HepG2 (cell line): Measurements from ENCODE around the gene HIF3A.

Experiments used
- CBX2 ChIP-seq, 2 experiments: fragments of 200-600 bp in 1 of 2; sonication (generic); formaldehyde crosslinking in 1 of 2; IDR thresholded peaks; 2 replicates each; pipeline versions ENCODE4 v1.7.0 to v1.8.1; 2018 to 2022; ENCODE audit warnings: low read depth in 2 of 2, low read length in 1 of 2, mild to moderate bottlenecking in 1 of 2, missing genetic modification reagents in 1 of 2
- CTCF ChIP-seq: sonication (generic); formaldehyde crosslinking; IDR thresholded peaks from 2 replicates; pipeline ENCODE4 v1.5.0; 2020; ENCODE audit warnings: mild to moderate bottlenecking, missing genetic modification reagents, moderate library complexity
- EED ChIP-seq: sonication (generic); formaldehyde crosslinking; IDR thresholded peaks from 2 replicates; pipeline ENCODE4 v1.5.0; 2020; ENCODE audit warnings: mild to moderate bottlenecking, missing genetic modification reagents
- MTF1 ChIP-seq: sonication (generic); formaldehyde crosslinking; IDR thresholded peaks from 2 replicates; pipeline ENCODE4 v1.5.0; 2020; ENCODE audit warnings: missing genetic modification reagents
- RBAK ChIP-seq: sonication (generic); formaldehyde crosslinking; IDR thresholded peaks from 2 replicates; pipeline ENCODE4 v1.5.1; 2020; ENCODE audit warnings: mild to moderate bottlenecking, missing genetic modification reagents
- SMAD1 ChIP-seq: sonication (generic); formaldehyde crosslinking; IDR thresholded peaks from 2 replicates; pipeline ENCODE4 v1.4.0; 2020; ENCODE audit warnings: missing genetic modification reagents, low read depth, mild to moderate bottlenecking, borderline replicate concordance
- SMYD3 ChIP-seq: sonication (generic); formaldehyde crosslinking; IDR thresholded peaks from 2 replicates; pipeline ENCODE4 v1.8.1; 2023; ENCODE audit warnings: mild to moderate bottlenecking, missing genetic modification reagents
- ZBTB39 ChIP-seq: sonication (generic); formaldehyde crosslinking; IDR thresholded peaks from 2 replicates; pipeline ENCODE4 v1.5.0; 2020; ENCODE audit warnings: missing genetic modification reagents
- ZNF18 ChIP-seq: sonication (generic); formaldehyde crosslinking; IDR thresholded peaks from 2 replicates; pipeline ENCODE4 v1.8.0; 2022; ENCODE audit warnings: mild to moderate bottlenecking, missing genetic modification reagents; ENCODE audit not compliant: insufficient replicate concordance
- ZNF282 ChIP-seq: fragments of 450-650 bp; IDR thresholded peaks from 2 replicates; pipeline ENCODE4 v1.6.1; 2018; ENCODE audit not compliant: partially characterized antibody
- ZNF460 ChIP-seq: sonication (generic); formaldehyde crosslinking; IDR thresholded peaks from 2 replicates; pipeline ENCODE4 v1.5.1; 2020; ENCODE audit warnings: missing genetic modification reagents, mild to moderate bottlenecking, borderline replicate concordance
- ZNF567 ChIP-seq: sonication (generic); formaldehyde crosslinking; IDR thresholded peaks from 2 replicates; pipeline ENCODE4 v1.8.1; 2023; ENCODE audit warnings: mild to moderate bottlenecking, missing genetic modification reagents, borderline replicate concordance
- ZNF580 ChIP-seq: IDR thresholded peaks from 2 replicates; pipeline ENCODE4 v1.6.1; 2016; ENCODE audit warnings: low read depth, borderline replicate concordance
- ZNF766 ChIP-seq: sonication (generic); formaldehyde crosslinking; IDR thresholded peaks from 2 replicates; pipeline ENCODE4 v1.5.0; 2020; ENCODE audit warnings: missing genetic modification reagents, borderline replicate concordance

- TF ChIP-seq RBAK (CRISPR knock-in tag) (no peak), CTCF (CRISPR knock-in tag) (no peak), ZNF282 (no peak), ZBTB39 (CRISPR knock-in tag) (no peak), EED (CRISPR knock-in tag) (no peak), CBX2 (IDR thresholded peaks at IDR 0.05; ENCODE audit: low read depth, low read length) (no peak), CBX2 (CRISPR knock-in tag; IDR thresholded peaks at IDR 0.05; ENCODE audit: low read depth) (no peak), SMAD1 (CRISPR knock-in tag) (no peak), ZNF580 (no peak), ZNF766 (CRISPR knock-in tag) (no peak), SMYD3 (CRISPR knock-in tag) (no peak), ZNF567 (CRISPR knock-in tag) (no peak), ZNF460 (CRISPR knock-in tag) (no peak), MTF1 (CRISPR knock-in tag) (no peak), ZNF18 (CRISPR knock-in tag) (no peak)
Measured at GRCh38 chr19:46361915-46362314, 65.1 kb downstream of the HIF3A start.
